Activated T-cell treated with anti-CD3 and anti-CD28 coated beads, Interleukin-2, amount 50 U/mL, for 4 hours (primary cell): ENCODE measurements around the gene FKBP1A. TPM values are rescaled to one million over a fixed set of nuclear protein-coding genes. Genes with fewer than 3 reads are reported as not detected.

Experiments
- ATAC-seq, 2 donors: fragments of 200-7000 bp; cut with Tn5 transposase; one replicate each; pipeline ENCODE4 v1.10.0; 2021
- DNase-seq: peaks from one replicate; pipeline ENCODE4 v3.0.0-alpha.2; 2020
- H3K27me3 Mint-ChIP-seq: one replicate; pipeline ENCODE4 v1.8.0; 2021; ENCODE audit warnings: low read depth, mixed read lengths
- H3K36me3 Mint-ChIP-seq: one replicate; pipeline ENCODE4 v1.8.0; 2022; ENCODE audit warnings: mixed read lengths; ENCODE audit not compliant: insufficient read depth
- H3K4me1 Mint-ChIP-seq: one replicate; pipeline ENCODE4 v1.8.0; 2021; ENCODE audit warnings: low read depth, mixed read lengths
- H3K4me3 Mint-ChIP-seq: one replicate; pipeline ENCODE4 v1.8.0; 2021; ENCODE audit warnings: mild to moderate bottlenecking, moderate library complexity, mixed read lengths
- H3K9me3 Mint-ChIP-seq: one replicate; pipeline ENCODE4 v1.8.0; 2021; ENCODE audit warnings: mixed read lengths
- total RNA-seq, 3 donors: library from RNA; stranded (reverse); gene quantifications; one replicate each; pipeline ENCODE4 v1.2.1, GENCODE V29; 2021

Gene FKBP1A
- total RNA-seq, 3 donors from 2014 or later: 253 to 300 (median 258) TPM

DNA sequence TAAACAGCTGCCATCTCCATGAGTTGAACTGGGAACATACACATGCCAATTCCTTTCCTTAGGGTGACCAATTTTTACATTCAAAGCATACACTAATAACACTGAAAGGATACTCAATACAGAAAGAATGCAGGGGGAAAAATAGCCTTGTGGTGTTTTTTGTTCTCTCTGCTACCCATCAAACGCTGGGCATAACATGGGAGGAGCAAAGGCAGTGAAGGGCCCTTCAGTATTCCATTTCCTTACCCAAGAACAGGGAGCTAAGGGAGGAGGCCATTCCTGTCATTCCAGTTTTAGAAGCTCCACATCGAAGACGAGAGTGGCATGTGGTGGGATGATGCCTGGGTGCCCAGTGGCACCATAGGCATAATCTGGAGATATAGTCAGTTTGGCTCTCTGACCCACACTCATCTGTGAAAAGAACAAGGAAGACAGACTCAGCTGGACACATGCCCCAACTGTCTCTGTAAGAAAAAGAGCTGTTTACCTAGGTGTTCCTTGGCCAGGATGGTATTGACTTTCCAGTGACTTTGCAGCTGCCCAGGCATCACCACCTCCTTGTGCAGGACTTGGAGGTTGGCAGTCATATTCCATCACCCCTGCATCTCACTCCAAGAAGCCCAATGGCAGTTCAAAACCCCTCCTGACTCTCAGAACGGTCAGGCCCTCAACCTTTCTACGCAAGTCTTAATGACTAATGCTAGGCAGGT, 20.9 kb downstream of the FKBP1A start:
- H3K27me3 Mint-ChIP-seq: no peaks in the 10 kb centered on the region
- DNase-seq (no peak), ATAC-seq (no peak)
- peaks cover 37% of the 10 kb centered on the region for H3K36me3 Mint-ChIP-seq
- H3K4me1 Mint-ChIP-seq: peaks cover 25% of the 10 kb centered on the region
- H3K4me3 Mint-ChIP-seq: no peak overlapping the region
- H3K9me3 Mint-ChIP-seq: no peaks in the 10 kb centered on the region

DNA sequence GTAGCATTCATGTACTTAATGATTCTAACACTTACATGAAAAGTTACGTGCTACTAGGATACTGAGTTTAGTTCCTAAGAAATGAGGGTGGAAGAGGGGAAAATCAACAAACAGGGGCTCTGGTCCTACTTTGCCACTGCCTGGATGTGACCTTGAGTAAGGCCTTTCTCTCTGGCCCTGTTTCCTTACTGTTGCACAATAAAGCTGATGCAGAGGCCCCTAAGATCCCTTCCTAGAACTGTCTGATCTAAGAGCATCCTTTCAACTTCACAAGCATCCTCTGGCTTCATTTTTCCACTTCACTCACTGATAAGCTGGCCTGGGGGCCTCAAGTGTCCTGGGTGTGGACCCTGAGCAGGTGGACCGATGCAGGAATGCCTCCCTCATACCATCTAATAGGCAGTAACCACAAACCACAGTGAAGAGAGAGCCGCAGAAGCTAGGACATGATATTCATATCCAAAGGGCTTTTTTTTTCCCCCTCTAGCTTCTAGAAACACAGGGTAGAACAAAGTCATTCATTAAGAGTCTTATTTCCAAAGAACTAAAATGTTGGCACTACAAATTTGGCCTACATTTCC, 21.6 kb downstream of the FKBP1A start:
- ATAC-seq (no peak), DNase-seq (no peak)
- peaks cover 35% of the 10 kb centered on the region for H3K36me3 Mint-ChIP-seq
- peaks cover 20% of the 10 kb centered on the region for H3K4me1 Mint-ChIP-seq
- no peak overlapping the region for H3K4me3 Mint-ChIP-seq
- no peaks in the 10 kb centered on the region for H3K27me3 Mint-ChIP-seq
- H3K9me3 Mint-ChIP-seq: no peaks in the 10 kb centered on the region

GRCh38 chr20:1370548-1371110, 22.2 kb downstream of the FKBP1A start:
- Mint-ChIP-seq H3K4me1 (peaks cover 15% of the 10 kb centered on the region), H3K9me3 (no peaks in the 10 kb centered on the region), H3K4me3 (no peak overlapping the region), H3K36me3 (peaks cover 38% of the 10 kb centered on the region), H3K27me3 (no peaks in the 10 kb centered on the region)
- DNase-seq (no peak), ATAC-seq (no peak)

DNA sequence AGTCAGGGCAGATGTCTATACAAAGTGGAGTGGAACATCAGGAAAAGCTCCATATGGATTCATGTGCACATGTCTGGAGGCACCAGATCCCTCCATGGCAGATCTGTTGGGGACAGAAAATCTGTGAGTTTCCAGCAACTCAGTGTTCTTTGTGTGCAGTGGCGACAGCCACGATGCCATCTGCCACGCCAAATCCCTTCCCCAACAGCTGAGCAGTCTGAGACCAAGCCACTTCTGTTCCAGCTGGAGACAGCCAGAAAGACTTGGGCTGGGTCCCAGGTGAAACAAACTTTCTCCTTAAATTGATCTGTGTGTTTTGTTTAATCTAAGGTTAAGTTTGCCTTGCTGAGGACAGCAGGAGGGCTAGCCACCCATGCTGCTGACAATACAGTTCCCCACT, 22.9 kb downstream of the FKBP1A start:
- Mint-ChIP-seq H3K27me3 (no peaks in the 10 kb centered on the region), H3K4me3 (no peak overlapping the region), H3K4me1 (peaks cover 15% of the 10 kb centered on the region), H3K36me3 (peaks cover 39% of the 10 kb centered on the region), H3K9me3 (no peaks in the 10 kb centered on the region)
- DNase-seq: no peak
- no peak for ATAC-seq

DNA sequence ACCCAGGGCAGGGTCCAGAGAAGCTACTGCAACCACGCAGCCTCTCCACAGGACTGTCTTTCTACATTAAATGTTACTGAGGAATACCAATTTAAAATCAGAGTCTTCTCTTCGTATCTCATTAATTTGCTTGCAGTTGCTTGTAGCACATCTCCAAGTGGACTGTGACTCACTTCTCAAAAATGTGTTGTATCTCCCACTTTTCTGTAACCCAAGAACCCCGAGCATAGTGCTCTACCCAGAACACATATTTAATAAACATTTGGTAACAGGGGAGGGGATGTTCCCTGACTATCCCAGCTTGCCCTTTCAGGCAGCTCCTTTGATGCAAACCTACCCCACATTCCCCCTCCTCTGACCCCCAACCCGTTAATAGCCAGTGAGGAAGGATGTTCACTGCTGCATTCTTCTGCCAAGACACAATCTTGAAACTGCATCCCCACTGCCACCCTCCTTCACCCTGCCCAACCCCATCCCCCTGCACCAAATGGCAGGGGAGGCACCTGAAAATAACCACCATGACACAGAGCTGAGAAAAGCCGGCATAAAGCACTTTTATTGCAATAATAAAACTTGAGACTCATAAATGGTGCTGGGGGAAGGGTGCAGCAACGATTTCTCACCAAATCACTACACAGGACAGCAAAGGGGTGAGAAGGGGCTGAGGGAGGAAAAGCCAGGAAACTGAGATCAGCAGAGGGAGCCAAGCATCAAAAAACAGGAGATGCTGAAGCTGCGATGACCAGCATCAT, 24.2 kb downstream of the FKBP1A start:
- Mint-ChIP-seq H3K4me1 (peaks cover 25% of the 10 kb centered on the region), H3K4me3 (no peak overlapping the region), H3K36me3 (peaks cover 39% of the 10 kb centered on the region), H3K9me3 (no peaks in the 10 kb centered on the region), H3K27me3 (no peaks in the 10 kb centered on the region)
- ATAC-seq: no peak
- DNase-seq: no peak

DNA sequence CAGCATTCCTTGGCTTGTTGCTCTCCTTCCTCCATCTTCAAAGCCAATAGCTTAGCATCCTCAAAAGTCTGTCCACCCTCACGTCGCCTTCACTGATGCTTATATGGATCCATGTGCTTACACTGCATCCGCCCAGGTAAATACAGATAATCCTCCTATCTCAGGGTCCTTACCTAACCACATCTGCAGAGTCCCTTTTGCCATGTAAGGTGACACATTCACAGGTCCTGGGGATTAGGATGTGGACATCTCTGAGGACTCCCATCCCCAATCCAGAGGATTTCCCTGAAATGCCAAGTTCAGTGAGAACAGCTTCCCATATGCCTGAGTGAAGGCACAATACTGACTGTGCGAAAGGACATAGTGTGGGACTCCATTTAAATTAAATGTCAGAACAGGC, 25.4 kb downstream of the FKBP1A start:
- DNase-seq (no peak), ATAC-seq (no peak)
- Mint-ChIP-seq H3K4me3 (no peak overlapping the region), H3K9me3 (no peaks in the 10 kb centered on the region), H3K27me3 (no peaks in the 10 kb centered on the region), H3K4me1 (peaks cover 35% of the 10 kb centered on the region), H3K36me3 (peaks cover 43% of the 10 kb centered on the region)

DNA sequence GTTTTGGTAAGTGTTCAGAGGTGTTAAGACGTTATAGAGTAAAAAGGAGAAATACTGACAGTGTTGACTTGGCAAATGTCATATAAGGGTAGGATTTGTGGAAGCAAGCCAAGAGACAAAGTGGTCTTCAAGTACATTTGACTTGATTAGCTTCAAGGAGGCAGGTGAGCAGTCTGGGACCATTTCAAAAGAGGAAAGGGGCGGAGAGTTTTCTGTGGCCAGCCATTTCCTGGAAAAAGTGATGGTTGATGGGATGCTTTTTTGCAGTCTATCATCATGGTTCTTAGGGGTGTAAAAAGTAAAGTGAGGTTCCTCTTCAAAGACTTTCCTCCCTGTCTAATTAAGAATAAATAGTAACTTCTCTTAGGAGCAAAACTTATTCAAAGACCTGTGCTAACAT, 28.7 kb downstream of the FKBP1A start:
- ATAC-seq (peak in 1 of 2 donors; percentile 23), DNase-seq (peak; percentile 16)
- Mint-ChIP-seq H3K36me3 (peaks cover 55% of the 10 kb centered on the region), H3K9me3 (no peaks in the 10 kb centered on the region), H3K27me3 (no peaks in the 10 kb centered on the region), H3K4me1 (peaks cover 57% of the 10 kb centered on the region), H3K4me3 (no peak overlapping the region)

- no peaks in the 10 kb centered on the region for H3K9me3 Mint-ChIP-seq
- DNase-seq: no peak
- H3K4me1 Mint-ChIP-seq: peaks cover 63% of the 10 kb centered on the region
- no peak overlapping the region for H3K4me3 Mint-ChIP-seq
- H3K27me3 Mint-ChIP-seq: no peaks in the 10 kb centered on the region
- H3K36me3 Mint-ChIP-seq: peaks cover 57% of the 10 kb centered on the region
- no peak for ATAC-seq
These were observed 29.3 kb downstream of the FKBP1A start for GRCh38 chr20:1363522-1363921.

DNA sequence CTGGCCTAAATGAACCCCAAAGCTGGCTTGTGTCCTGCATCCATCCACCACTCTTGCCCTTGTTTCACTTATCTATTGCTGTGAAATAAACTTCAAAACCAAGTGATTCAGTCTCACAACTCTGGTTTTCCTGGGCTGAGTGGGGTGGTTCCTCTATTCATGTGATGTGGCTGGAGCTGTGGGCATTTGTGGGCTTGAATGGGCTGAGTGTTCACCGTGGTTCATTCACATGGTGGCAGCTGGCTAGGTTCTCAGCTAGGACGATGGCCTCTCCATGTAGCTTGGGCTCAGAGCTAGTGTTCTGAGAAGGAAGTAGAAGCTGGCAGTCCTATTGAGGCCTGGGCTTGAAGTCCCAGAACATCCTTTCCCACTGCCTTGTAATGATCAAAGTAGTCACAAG, 30.4 kb downstream of the FKBP1A start:
- H3K9me3 Mint-ChIP-seq: no peaks in the 10 kb centered on the region
- H3K4me3 Mint-ChIP-seq: no peak overlapping the region
- no peak for ATAC-seq
- H3K36me3 Mint-ChIP-seq: peaks cover 55% of the 10 kb centered on the region
- H3K4me1 Mint-ChIP-seq: peaks cover 73% of the 10 kb centered on the region
- H3K27me3 Mint-ChIP-seq: no peaks in the 10 kb centered on the region
- DNase-seq: no peak

DNA sequence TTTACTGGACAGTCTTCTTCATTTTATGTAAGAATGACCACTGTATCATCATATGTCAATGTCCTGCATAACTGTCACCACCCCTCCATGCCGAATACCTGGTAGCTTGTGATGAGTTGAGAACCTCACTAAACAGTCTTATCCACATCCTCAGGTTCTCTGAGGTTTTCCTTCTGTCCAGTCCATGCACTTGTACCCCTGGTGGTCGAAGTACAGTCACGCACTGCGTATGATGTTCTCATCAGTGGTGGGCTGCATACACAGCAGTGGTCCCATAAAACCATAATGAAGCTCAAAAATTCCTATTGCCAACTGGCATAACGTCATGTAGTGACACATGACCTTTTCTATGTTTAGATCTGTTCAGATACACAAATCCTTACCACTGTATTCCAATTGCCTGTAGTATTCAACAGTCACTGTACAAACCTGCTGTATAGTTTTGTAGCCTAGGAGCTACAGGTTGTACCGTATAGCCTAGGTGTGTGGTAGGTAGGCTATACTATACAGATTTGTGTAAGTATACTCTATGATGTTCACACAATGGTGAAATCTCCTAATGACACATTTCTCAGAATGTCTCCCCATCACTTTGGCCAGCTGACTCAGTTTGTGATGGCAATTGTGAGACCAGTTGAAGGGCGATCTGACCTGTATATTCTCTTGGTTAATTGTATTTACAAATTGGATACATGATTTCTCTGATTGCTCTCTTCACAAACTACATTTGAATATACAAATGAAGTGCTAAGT, 32.6 kb downstream of the FKBP1A start:
- ATAC-seq (no peak), DNase-seq (no peak)
- Mint-ChIP-seq H3K27me3 (no peaks in the 10 kb centered on the region), H3K4me3 (no peak overlapping the region), H3K9me3 (no peaks in the 10 kb centered on the region), H3K4me1 (peaks cover 71% of the 10 kb centered on the region), H3K36me3 (peaks cover 54% of the 10 kb centered on the region)

GRCh38 chr20:1357921-1358671, 34.8 kb downstream of the FKBP1A start:
- H3K36me3 Mint-ChIP-seq: peaks cover 63% of the 10 kb centered on the region
- no peaks in the 10 kb centered on the region for H3K27me3 Mint-ChIP-seq
- DNase-seq (no peak), ATAC-seq (peak; percentile 97)
- peaks cover 4% of the 10 kb centered on the region for H3K9me3 Mint-ChIP-seq
- H3K4me1 Mint-ChIP-seq: peaks cover 50% of the 10 kb centered on the region
- peak overlapping the region; percentile 31 for H3K4me3 Mint-ChIP-seq

DNA sequence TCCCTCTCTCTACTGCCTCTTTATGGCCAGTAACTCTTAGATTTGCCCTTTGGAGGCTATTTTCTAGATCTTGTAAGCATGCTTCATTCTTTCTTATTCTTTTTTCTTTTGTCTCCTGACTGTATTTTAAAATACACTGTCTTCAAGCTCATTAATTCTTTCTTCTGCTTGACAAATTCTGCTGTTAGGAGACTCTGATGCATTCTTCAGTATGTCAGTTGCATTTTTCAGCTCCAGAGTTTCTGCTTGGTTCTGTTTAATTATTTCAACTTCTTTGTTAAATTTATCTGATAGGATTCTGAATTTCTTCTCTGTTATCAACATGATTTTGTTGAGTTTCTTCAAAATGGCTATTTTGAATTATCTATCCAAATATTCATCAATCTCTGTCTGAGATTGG, 38.9 kb downstream of the FKBP1A start:
- Mint-ChIP-seq H3K9me3 (peaks cover 4% of the 10 kb centered on the region), H3K4me3 (no peak overlapping the region), H3K27me3 (no peaks in the 10 kb centered on the region), H3K36me3 (peaks cover 67% of the 10 kb centered on the region), H3K4me1 (peaks cover 29% of the 10 kb centered on the region)
- ATAC-seq (no peak), DNase-seq (no peak)

- Mint-ChIP-seq H3K4me1 (peaks cover 31% of the 10 kb centered on the region), H3K27me3 (no peaks in the 10 kb centered on the region), H3K36me3 (peaks cover 21% of the 10 kb centered on the region), H3K4me3 (no peak overlapping the region), H3K9me3 (peaks cover 4% of the 10 kb centered on the region)
- DNase-seq (no peak), ATAC-seq (no peak)
These were observed 46.4 kb downstream of the FKBP1A start for GRCh38 chr20:1346315-1346969.
